Stimulated activated naive CD8-positive, alpha-beta T cell treated with anti-CD3 and anti-CD28 coated beads, Interleukin-15, Interleukin-2, amounts not matched to agents 100 ng/mL and 50 ng/mL, for 24 hours (primary cell): ENCODE measurements around the gene CPB2.

Source experiments
- H3K27ac Mint-ChIP-seq: one replicate; pipeline ENCODE4 v1.8.0; 2021; ENCODE audit warnings: mild to moderate bottlenecking, mixed read lengths
- H3K27me3 Mint-ChIP-seq: one replicate; pipeline ENCODE4 v1.8.0; 2021; ENCODE audit warnings: mixed read lengths
- H3K36me3 Mint-ChIP-seq: one replicate; pipeline ENCODE4 v1.8.0; 2021; ENCODE audit warnings: low read depth, mixed read lengths
- H3K4me1 Mint-ChIP-seq: one replicate; pipeline ENCODE4 v1.8.0; 2021; ENCODE audit warnings: low read depth, mixed read lengths
- H3K4me3 Mint-ChIP-seq: one replicate; pipeline ENCODE4 v1.8.0; 2021; ENCODE audit warnings: mild to moderate bottlenecking, mixed read lengths
- H3K9me3 Mint-ChIP-seq: one replicate; pipeline ENCODE4 v1.8.0; 2021; ENCODE audit warnings: mixed read lengths

Gene CPB2

DNA sequence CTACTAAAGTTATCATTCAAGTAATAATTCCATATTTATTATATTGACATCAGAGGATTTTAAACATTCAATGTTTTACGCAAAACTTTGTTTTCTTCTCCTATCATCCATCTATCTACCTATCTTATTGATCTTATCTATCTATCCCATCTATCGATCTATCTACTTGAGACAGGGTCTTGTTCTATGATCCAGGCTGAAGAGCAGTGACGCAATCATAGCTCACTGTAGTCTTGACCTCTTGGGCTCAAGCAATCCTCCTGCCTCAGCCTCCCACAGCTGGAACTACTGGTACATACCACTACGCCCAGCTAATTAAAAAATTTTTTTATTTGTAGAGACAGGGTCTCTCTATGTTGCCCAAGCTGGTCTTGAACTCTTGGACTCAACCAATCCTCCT is 79.7 kb downstream of the CPB2 start:
- H3K27ac Mint-ChIP-seq = no peak overlapping the region
- peaks cover 42% of the 10 kb centered on the region for H3K36me3 Mint-ChIP-seq
- H3K4me3 Mint-ChIP-seq = no peak overlapping the region
- peaks cover 3% of the 10 kb centered on the region for H3K9me3 Mint-ChIP-seq
- H3K27me3 Mint-ChIP-seq = no peaks in the 10 kb centered on the region
- peaks cover 14% of the 10 kb centered on the region for H3K4me1 Mint-ChIP-seq

DNA sequence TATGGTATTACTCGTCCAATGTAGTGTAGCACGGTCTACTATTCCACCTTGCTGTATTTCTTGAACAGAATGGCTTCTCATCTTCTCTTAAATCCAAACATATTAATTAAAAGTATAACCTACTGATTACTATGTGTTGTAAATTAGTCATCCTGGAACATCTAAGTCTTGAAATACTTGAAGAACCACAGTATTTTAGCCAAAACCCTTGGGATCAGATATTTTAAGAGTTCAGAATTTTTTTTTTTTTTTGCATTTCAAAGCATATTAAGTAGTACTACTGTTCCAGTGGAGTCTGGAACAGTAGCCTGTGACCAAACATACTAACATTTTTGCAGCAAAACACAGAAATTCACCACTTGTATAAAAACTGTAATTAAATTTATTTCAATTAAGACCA is 82.4 kb downstream of the CPB2 start:
- Mint-ChIP-seq H3K36me3 (peaks cover 32% of the 10 kb centered on the region), H3K27me3 (no peaks in the 10 kb centered on the region), H3K4me1 (peaks cover 3% of the 10 kb centered on the region), H3K9me3 (no peaks in the 10 kb centered on the region), H3K4me3 (no peak overlapping the region), H3K27ac (no peak overlapping the region)

DNA sequence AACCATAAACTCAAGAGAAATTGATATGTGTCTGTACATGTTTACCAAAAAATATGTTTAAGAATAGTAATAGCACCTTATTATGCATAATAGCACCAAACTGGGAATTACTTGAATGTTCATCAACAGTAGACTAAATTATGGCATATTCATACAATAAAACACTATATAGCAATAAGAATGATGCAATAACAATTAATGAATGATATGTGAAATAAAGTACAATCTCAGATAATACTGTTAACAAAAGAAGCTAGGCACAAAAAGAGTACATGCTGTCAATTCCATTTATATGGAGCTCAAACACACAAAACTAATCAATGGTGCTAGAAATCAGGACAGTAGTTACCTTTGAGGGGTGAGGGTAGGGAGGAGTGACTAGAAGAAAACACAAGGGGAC is 88.6 kb downstream of the CPB2 start:
- Mint-ChIP-seq H3K27ac (no peak overlapping the region), H3K27me3 (no peaks in the 10 kb centered on the region), H3K36me3 (peaks cover 50% of the 10 kb centered on the region), H3K9me3 (no peaks in the 10 kb centered on the region), H3K4me1 (peaks cover 5% of the 10 kb centered on the region), H3K4me3 (no peak overlapping the region)

DNA sequence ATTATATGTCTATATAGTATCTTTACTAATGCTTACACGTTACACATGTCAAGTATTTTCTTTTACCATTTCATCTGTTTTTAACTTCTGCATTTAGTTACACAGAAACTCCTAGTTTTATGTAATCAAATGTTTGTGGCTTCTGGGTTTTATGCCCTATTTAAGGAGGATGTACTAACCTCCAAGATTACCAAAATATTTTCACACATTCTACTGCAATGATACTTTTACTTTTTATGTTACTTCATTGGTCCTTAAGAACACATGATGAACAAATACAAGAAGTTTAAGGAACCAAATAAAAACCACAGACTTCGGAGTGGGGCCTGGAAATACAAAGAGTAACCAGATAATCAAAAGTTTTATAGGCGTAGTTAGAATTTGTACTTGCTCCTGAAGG is 89.5 kb downstream of the CPB2 start:
- no peaks in the 10 kb centered on the region for H3K9me3 Mint-ChIP-seq
- H3K36me3 Mint-ChIP-seq = peaks cover 51% of the 10 kb centered on the region
- no peak overlapping the region for H3K27ac Mint-ChIP-seq
- no peaks in the 10 kb centered on the region for H3K27me3 Mint-ChIP-seq
- no peak overlapping the region for H3K4me3 Mint-ChIP-seq
- H3K4me1 Mint-ChIP-seq = peaks cover 5% of the 10 kb centered on the region

DNA sequence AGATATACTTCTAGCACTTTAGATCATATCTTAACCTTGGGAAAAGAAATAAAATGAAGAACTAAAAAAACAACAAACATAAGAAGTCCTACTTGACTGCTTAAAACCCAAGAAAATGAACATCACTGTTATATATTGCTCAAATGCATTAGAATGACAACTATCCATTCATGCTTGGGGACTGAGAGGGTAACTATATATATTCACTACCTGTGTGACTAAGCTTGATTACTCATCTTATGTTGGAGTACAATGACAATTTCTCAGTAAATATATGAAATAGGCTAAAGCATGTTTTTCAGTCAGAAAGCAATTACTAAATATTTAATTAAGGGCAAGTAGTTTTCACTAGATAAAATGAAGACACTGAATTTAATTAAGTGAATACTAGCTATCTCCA is 92.4 kb downstream of the CPB2 start:
- no peaks in the 10 kb centered on the region for H3K9me3 Mint-ChIP-seq
- peaks cover 5% of the 10 kb centered on the region for H3K4me1 Mint-ChIP-seq
- H3K27ac Mint-ChIP-seq = no peak overlapping the region
- H3K36me3 Mint-ChIP-seq = peaks cover 56% of the 10 kb centered on the region
- no peaks in the 10 kb centered on the region for H3K27me3 Mint-ChIP-seq
- H3K4me3 Mint-ChIP-seq = no peak overlapping the region

DNA sequence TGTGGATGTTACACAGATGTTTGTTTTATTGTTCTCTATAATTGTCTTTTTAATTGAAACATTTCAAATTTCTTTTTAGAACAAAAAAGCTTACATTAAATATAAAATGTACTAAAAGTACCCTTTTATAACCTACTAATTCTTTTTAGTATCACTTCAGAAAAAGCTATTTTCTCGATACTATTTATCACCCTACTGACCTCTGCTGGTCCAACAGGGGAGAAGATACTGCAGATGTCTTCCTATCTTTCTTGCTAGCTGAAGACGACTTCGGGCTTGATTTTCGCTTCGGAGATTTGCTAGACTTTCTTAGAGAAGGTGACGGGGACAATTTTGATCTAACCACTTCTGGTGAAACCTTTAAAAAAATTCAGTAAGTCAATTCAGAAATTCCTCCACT is 94.7 kb downstream of the CPB2 start:
- Mint-ChIP-seq H3K9me3 (no peaks in the 10 kb centered on the region), H3K27me3 (no peaks in the 10 kb centered on the region), H3K36me3 (peaks cover 61% of the 10 kb centered on the region), H3K27ac (no peak overlapping the region), H3K4me3 (no peak overlapping the region), H3K4me1 (peaks cover 8% of the 10 kb centered on the region)

DNA sequence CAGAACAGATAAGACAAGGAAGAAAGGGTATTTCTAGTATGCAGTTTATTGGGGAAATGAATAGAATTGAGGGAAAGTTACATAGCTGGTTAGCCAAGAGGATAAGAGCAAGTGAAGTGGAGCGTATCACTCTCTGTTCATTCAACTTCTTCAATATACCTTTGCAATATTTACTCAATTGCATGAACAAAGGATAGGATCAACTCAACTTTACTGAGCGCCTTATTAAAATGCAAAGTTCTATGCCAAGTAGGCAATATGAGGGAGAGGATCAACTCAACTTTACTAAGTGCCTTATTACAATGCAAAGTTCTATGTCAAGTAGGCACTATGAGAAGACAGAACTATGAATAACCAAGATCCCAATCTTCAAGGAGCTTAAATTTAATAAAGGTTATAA is 96.2 kb downstream of the CPB2 start:
- Mint-ChIP-seq H3K27ac (no peak overlapping the region), H3K9me3 (no peaks in the 10 kb centered on the region), H3K36me3 (peaks cover 63% of the 10 kb centered on the region), H3K4me3 (no peak overlapping the region), H3K4me1 (peaks cover 8% of the 10 kb centered on the region), H3K27me3 (no peaks in the 10 kb centered on the region)

DNA sequence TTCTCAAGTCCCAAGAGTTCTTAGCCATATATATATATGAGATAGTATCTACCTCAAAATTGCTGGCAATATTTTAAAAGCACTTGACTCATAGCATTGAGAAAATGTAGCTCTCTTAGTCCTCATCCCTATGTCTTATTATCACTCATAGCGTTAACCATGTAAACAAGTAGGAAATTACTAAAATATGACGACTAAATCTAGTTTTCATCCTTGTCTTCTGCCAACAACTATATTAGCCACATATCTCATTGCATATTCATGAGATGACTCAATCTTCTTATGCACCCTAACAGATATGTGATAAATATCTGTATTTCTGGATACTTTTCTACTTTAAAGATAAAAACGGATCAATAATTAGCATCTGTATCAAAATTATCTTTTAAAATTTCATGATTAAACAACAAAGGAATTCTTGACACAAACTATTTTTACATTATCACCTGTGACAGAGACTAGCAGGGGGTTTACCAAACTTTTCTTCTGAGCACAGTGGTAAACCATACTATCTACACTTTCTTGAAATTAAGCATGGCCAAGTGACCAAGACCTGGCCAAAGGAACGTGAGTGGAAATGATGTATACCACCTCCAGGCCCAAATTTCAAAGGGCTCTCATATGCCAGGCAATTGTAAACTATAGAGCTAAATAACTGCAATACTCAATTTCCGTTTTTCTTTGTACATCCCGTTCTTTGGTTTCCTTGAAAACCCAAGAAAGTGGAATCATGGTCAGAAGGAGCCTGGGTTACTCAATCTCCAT is 98.0 kb downstream of the CPB2 start:
- H3K27me3 Mint-ChIP-seq = no peaks in the 10 kb centered on the region
- peaks cover 71% of the 10 kb centered on the region for H3K36me3 Mint-ChIP-seq
- H3K9me3 Mint-ChIP-seq = no peaks in the 10 kb centered on the region

DNA sequence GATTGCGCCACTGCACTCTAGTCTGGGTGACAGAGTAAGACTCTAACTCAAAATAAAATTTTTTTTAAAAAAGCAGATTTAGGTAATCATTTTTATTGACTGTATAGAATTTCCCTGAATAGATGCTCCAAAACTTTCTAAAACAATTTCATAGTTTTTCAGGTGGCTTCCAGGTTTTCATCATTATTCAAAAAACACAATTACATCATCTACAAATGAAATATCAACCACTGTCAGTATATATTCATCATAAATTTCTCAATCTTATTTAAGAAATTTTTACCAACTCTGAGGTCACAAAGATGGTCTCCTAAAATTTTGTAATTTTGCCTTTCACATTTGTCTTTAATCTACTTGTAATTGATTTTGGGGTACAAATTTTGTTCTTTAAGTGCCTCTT is 100.3 kb downstream of the CPB2 start:
- Mint-ChIP-seq H3K27ac (no peak overlapping the region), H3K36me3 (peaks cover 91% of the 10 kb centered on the region), H3K27me3 (no peaks in the 10 kb centered on the region), H3K9me3 (no peaks in the 10 kb centered on the region), H3K4me3 (no peak overlapping the region), H3K4me1 (peaks cover 3% of the 10 kb centered on the region)

More for the DNA sequence above, 98.0 kb downstream of the CPB2 start:
- no peak overlapping the region for H3K27ac Mint-ChIP-seq
- H3K4me3 Mint-ChIP-seq = no peak overlapping the region
- peaks cover 3% of the 10 kb centered on the region for H3K4me1 Mint-ChIP-seq
